CD14-positive monocyte (primary cell): ENCODE measurements around the gene ZIC5. TPM values are rescaled to one million over a fixed set of nuclear protein-coding genes. Genes with fewer than 3 reads are reported as not detected.
A peak's percentile ranks its signal among the peaks of the same experiment; 100 is the strongest.

Source experiments
- DNase-seq, 3 donors: peaks; one replicate each; pipeline ENCODE4 v3.0.0-alpha.2; 2011 to 2022
- H2AFZ ChIP-seq: 2 replicates; pipeline ENCODE4 v1.6.0; 2012; ENCODE audit warnings: mild to moderate bottlenecking, low read depth, low read length, inconsistent platforms; ENCODE audit not compliant: insufficient read depth, poor library complexity, severe bottlenecking
- H3K27ac ChIP-seq, 2 donors: 1 replicate in 1 of 2; 2 replicates in 1 of 2; pipeline ENCODE4 v1.5.1; 2012 to 2013; ENCODE audit warnings: low read length in 2 of 2, control low read depth in 1 of 2, inconsistent platforms in 1 of 2, low read depth in 1 of 2, mild to moderate bottlenecking in 1 of 2
- H3K27me3 ChIP-seq, 2 donors: one replicate each; pipeline versions ENCODE4 v1.6.0 to v1.6.1; 2011 to 2013; ENCODE audit warnings: low read length in 2 of 2; ENCODE audit not compliant: control insufficient read depth in 2 of 2, insufficient read depth in 2 of 2
- H3K36me3 ChIP-seq, 2 donors: replicated peaks in 1 of 2; 1 replicate in 1 of 2; 2 replicates in 1 of 2; pipeline versions ENCODE4 v1.5.1 to v1.6.1; 2012 to 2013; ENCODE audit warnings: low read length in 2 of 2, control low read depth in 1 of 2, inconsistent platforms in 1 of 2, mild to moderate bottlenecking in 1 of 2; ENCODE audit not compliant: insufficient read depth in 2 of 2, control insufficient read depth in 1 of 2
- H3K4me1 ChIP-seq, 2 donors: 1 replicate in 1 of 2; 2 replicates in 1 of 2; pipeline versions ENCODE4 v1.5.1 to v1.6.1; 2012 to 2013; ENCODE audit warnings: low read length in 2 of 2, control low read depth in 1 of 2, inconsistent platforms in 1 of 2, mild to moderate bottlenecking in 1 of 2, moderate library complexity in 1 of 2; ENCODE audit not compliant: insufficient read depth in 2 of 2, control insufficient read depth in 1 of 2
- H3K4me2 ChIP-seq: replicated peaks from 2 replicates; pipeline ENCODE3; 2012; ENCODE audit warnings: low read length, moderate library complexity, mild to moderate bottlenecking; ENCODE audit not compliant: poor library complexity, severe bottlenecking; ENCODE audit errors: extremely low read depth
- H3K4me3 ChIP-seq, 3 experiments: fragments of 200-600 bp in 1 of 3; sonication (generic) in 1 of 3; replicated peaks in 1 of 3; 1 replicate in 2 of 3; 2 replicates in 1 of 3; pipeline ENCODE4 v1.5.1; 2011 to 2013; ENCODE audit warnings: low read length in 3 of 3, mild to moderate bottlenecking in 3 of 3, control low read depth in 2 of 3, low read depth in 2 of 3, inconsistent platforms in 1 of 3, moderate library complexity in 1 of 3
- H3K79me2 ChIP-seq: 2 replicates; pipeline ENCODE4 v1.6.0; 2012; ENCODE audit warnings: mild to moderate bottlenecking, control low read depth, inconsistent platforms, low read length, moderate library complexity; ENCODE audit not compliant: insufficient read depth
- H3K9ac ChIP-seq: 2 replicates; pipeline ENCODE4 v1.6.0; 2017; ENCODE audit warnings: low read length, mild to moderate bottlenecking; ENCODE audit not compliant: insufficient read depth, poor library complexity, severe bottlenecking
- H3K9me3 ChIP-seq, 2 donors: replicated peaks in 1 of 2; 1 replicate in 1 of 2; 2 replicates in 1 of 2; pipeline versions ENCODE4 v1.5.1 to v1.6.1; 2012 to 2013; ENCODE audit warnings: low read length in 2 of 2, control low read depth in 1 of 2; ENCODE audit not compliant: control insufficient read depth in 1 of 2, insufficient read depth in 1 of 2
- H4K20me1 ChIP-seq: 2 replicates; pipeline ENCODE4 v1.6.0; 2012; ENCODE audit warnings: mild to moderate bottlenecking, low read length, control low read depth, moderate library complexity; ENCODE audit not compliant: insufficient read depth
- H3K27ac Mint-ChIP-seq, 7 donors: one replicate each; pipeline ENCODE4 v1.8.0; 2020; ENCODE audit warnings: mild to moderate bottlenecking in 7 of 7, mixed read lengths in 7 of 7, moderate library complexity in 6 of 7, inconsistent platforms in 2 of 7
- H3K27me3 Mint-ChIP-seq, 3 donors: one replicate each; pipeline ENCODE4 v1.8.0; 2021 to 2022; ENCODE audit warnings: low read depth in 3 of 3, mild to moderate bottlenecking in 3 of 3, mixed read lengths in 3 of 3, moderate library complexity in 3 of 3, inconsistent platforms in 1 of 3
- H3K36me3 Mint-ChIP-seq, 2 donors: one replicate each; pipeline ENCODE4 v1.8.0; 2020; ENCODE audit warnings: mixed read lengths in 2 of 2, inconsistent platforms in 1 of 2, mild to moderate bottlenecking in 1 of 2
- H3K4me1 Mint-ChIP-seq: one replicate; pipeline ENCODE4 v1.8.0; 2020; ENCODE audit warnings: mild to moderate bottlenecking, mixed read lengths
- H3K4me3 Mint-ChIP-seq, 2 donors: one replicate each; pipeline ENCODE4 v1.8.0; 2020; ENCODE audit warnings: mild to moderate bottlenecking in 2 of 2, mixed read lengths in 2 of 2, moderate library complexity in 1 of 2
- H3K9me3 Mint-ChIP-seq, 7 donors: one replicate each; pipeline ENCODE4 v1.8.0; 2020 to 2022; ENCODE audit warnings: mixed read lengths in 7 of 7, mild to moderate bottlenecking in 6 of 7, moderate library complexity in 6 of 7, inconsistent platforms in 2 of 7
- CTCF ChIP-seq: fragments of 200-600 bp; IDR thresholded peaks from one replicate; pipeline ENCODE4 v1.8.0; 2022; ENCODE audit warnings: antibody characterized with exemption, mild to moderate bottlenecking
- WGBS: methylation state at CpG from one replicate; pipeline ENCODE4 v1.1.5; 2013; ENCODE audit warnings: missing lambda C conversion rate; ENCODE audit not compliant: insufficient coverage; 5-methylcytosine and 5-hydroxymethylcytosine counted together
- intact Hi-C, 2 donors: fragments of 100-400 bp; cut with micrococcal nuclease; formaldehyde crosslinking; loops; one replicate each; pipeline versions ENCODE4 v1.15.0 to v1.15.1; 2023
- polyA plus RNA-seq, 3 donors: library from polyadenylated mRNA; depleted of rRNA in 1 of 3; unstranded in 2 of 3; stranded (reverse) in 1 of 3; fragments of 300-500 nt in 2 of 3; fragments of >200 nt in 1 of 3; fragmentation: Illumina TruSeq in 2 of 3; gene quantifications; 1 replicate in 2 of 3; 2 replicates in 1 of 3; pipeline ENCODE4 v1.2.3, GENCODE V29; 2012 to 2021

ZIC5 gene
- polyA plus RNA-seq, 3 donors = not detected

- peaks cover 93 to 98% (median 94%) of the 10 kb centered on the region in 3 donors for H3K27me3 Mint-ChIP-seq
- no peak for TF ChIP-seq CTCF
- WGBS = 7% methylated on average over 32 of the region's 42 CpGs
- peak overlapping the region in 1 of 2 donors; percentile 85 for H3K4me3 Mint-ChIP-seq
- H3K4me1 Mint-ChIP-seq = peaks cover 28% of the 10 kb centered on the region
- Histone ChIP-seq H3K9me3 (peaks cover 5 to 71% of the 10 kb centered on the region in 2 donors), H3K27me3 (peaks cover 92 to 98% of the 10 kb centered on the region in 2 donors), H3K79me2 (no peaks in the 10 kb centered on the region), H3K27ac (no peak overlapping the region), H3K4me2 (no peak overlapping the region), H2AFZ (no peak overlapping the region), H3K9ac (no peak overlapping the region), H3K36me3 (no peaks in the 10 kb centered on the region), H4K20me1 (no peaks in the 10 kb centered on the region), H3K4me1 (peaks cover 0 to 7% of the 10 kb centered on the region in 2 donors), H3K4me3 (no peak overlapping the region)
- peaks cover 0 to 54% (median 26%) of the 10 kb centered on the region in 7 donors for H3K9me3 Mint-ChIP-seq
- no peak overlapping the region for H3K27ac Mint-ChIP-seq
- DNase-seq = no peak
- H3K36me3 Mint-ChIP-seq = peaks cover 0 to 5% of the 10 kb centered on the region in 2 donors
- intact Hi-C loops = no loop called here
Observed at GRCh38 chr13:99989276-99990125, 17.9 kb upstream of the ZIC5 start.

- no peaks in the 10 kb centered on the region for H4K20me1 ChIP-seq
- H3K36me3 Mint-ChIP-seq = peaks cover 5% of the 10 kb centered on the region in 2 donors
- H2AFZ ChIP-seq = no peak overlapping the region
- no peak for TF ChIP-seq CTCF
- peaks cover 10 to 73% of the 10 kb centered on the region in 2 donors for H3K9me3 ChIP-seq
- no peak overlapping the region for H3K4me3 ChIP-seq
- intact Hi-C loops = no loop called here
- no peaks in the 10 kb centered on the region for H3K79me2 ChIP-seq
- DNase-seq = no peak
- H3K27me3 Mint-ChIP-seq = peaks cover 93 to 98% (median 95%) of the 10 kb centered on the region in 3 donors
- H3K9ac ChIP-seq = no peak overlapping the region
- peaks cover 0 to 7% of the 10 kb centered on the region in 2 donors for H3K4me1 ChIP-seq
- H3K4me2 ChIP-seq = no peak overlapping the region
- 8% methylated on average over 31 of the region's 43 CpGs for WGBS
- H3K27ac Mint-ChIP-seq = no peak overlapping the region
- peak overlapping the region in 1 of 2 donors; percentile 74 for H3K4me3 Mint-ChIP-seq
- H3K36me3 ChIP-seq = no peaks in the 10 kb centered on the region
- H3K4me1 Mint-ChIP-seq = peaks cover 30% of the 10 kb centered on the region
- H3K27ac ChIP-seq = no peak overlapping the region
- H3K9me3 Mint-ChIP-seq = peaks cover 0 to 57% (median 31%) of the 10 kb centered on the region in 7 donors
- H3K27me3 ChIP-seq = peaks cover 93 to 98% of the 10 kb centered on the region in 2 donors
Observed at GRCh38 chr13:99988529-99989275, 17.1 kb upstream of the ZIC5 start.
